GM19035 (cell line): Measurements from ENCODE around the gene CPAMD8.

Experiments used
- ATAC-seq: cut with Tn5 transposase; IDR thresholded peaks from one replicate; pipeline ENCODE4 v1.9.1; 2021; ENCODE audit not compliant: unreplicated experiment

Gene CPAMD8

GRCh38 chr19:16849168-16849567, 177.4 kb downstream of the CPAMD8 start:
- no peak for ATAC-seq

- no peak for ATAC-seq
Observed at GRCh38 chr19:16847430-16847829, 179.2 kb downstream of the CPAMD8 start.

GRCh38 chr19:16846901-16847300, 179.7 kb downstream of the CPAMD8 start:
- ATAC-seq, result no peak
